ENCODE measurements around the gene ARHGAP29.

The ARHGAP29 gene

DNA sequence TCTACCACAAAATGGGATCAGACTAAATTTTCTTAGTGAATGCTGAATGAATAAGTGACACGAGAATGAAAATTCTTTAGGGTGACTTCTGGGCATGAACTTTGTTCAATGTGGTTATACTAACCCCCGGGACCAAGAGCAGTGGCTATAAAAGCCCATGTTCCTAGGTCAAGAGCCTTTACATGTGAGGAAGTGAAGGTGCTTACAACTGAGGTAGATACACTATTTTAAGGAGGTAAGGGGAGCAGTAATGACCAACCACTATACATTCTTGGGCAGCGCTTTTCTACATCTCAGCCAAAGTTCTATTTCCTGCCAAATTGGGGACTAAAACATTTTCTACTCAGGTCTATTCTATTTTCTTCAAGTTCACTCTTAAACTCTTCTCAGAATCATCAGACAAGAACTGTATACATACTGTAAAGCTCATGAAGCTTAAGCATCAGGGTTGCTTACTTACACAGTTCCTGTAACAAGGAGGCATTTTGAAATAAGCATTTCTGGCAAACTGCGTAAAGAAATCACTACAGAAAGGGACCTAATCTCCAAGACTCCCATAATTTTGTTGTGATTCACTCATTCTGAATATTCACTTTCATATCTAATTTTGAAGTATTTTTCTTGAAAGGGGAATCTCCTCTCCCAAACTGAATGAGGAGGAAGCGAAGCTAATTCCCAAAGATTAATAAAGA is 8.5 kb upstream of the ARHGAP29 start:
- TF ChIP-seq, protein P1, sequence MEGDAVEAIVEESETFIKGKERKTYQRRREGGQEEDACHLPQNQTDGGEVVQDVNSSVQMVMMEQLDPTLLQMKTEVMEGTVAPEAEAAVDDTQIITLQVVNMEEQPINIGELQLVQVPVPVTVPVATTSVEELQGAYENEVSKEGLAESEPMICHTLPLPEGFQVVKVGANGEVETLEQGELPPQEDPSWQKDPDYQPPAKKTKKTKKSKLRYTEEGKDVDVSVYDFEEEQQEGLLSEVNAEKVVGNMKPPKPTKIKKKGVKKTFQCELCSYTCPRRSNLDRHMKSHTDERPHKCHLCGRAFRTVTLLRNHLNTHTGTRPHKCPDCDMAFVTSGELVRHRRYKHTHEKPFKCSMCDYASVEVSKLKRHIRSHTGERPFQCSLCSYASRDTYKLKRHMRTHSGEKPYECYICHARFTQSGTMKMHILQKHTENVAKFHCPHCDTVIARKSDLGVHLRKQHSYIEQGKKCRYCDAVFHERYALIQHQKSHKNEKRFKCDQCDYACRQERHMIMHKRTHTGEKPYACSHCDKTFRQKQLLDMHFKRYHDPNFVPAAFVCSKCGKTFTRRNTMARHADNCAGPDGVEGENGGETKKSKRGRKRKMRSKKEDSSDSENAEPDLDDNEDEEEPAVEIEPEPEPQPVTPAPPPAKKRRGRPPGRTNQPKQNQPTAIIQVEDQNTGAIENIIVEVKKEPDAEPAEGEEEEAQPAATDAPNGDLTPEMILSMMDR (conservative IDR thresholded peaks at IDR 0.05; ENCODE audit: low read length), result no peak
- peak overlapping the region; percentile 81 for H3K4me3 ChIP-seq (ENCODE audit: low read length)
- no peak for DNase-seq (ENCODE audit: low read depth)

DNA sequence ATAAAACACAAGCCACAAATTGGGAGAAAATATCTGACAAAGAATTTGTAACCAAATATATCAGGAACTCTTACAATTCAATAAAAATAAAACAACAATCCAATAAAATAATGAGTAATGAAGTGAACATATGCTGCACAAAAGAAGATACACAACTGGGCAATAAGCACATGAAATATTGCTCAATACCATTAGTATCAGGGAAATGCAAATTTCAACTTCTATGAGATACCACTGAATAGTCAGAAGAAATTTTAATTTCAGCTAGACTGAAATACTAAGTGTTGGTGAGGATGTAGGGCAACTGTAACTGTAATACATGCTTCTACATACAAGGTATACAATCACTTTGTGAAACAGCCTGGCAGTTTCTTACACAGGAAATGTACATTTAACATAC is 7.4 kb upstream of the ARHGAP29 start:
- no peak overlapping the region for H3K4me3 ChIP-seq (ENCODE audit: low read length)
- no peak for DNase-seq (ENCODE audit: low read depth)
- TF ChIP-seq, protein P1 (conservative IDR thresholded peaks at IDR 0.05; ENCODE audit: low read length), result no peak

- TF ChIP-seq, protein P1 (conservative IDR thresholded peaks at IDR 0.05; ENCODE audit: low read length), result no peak
- no peak for DNase-seq (ENCODE audit: low read depth)
- H3K4me3 ChIP-seq (ENCODE audit: low read length), result no peak overlapping the region
Measured at GRCh38 chr1:94243665-94244064, 6.3 kb upstream of the ARHGAP29 start.

DNA sequence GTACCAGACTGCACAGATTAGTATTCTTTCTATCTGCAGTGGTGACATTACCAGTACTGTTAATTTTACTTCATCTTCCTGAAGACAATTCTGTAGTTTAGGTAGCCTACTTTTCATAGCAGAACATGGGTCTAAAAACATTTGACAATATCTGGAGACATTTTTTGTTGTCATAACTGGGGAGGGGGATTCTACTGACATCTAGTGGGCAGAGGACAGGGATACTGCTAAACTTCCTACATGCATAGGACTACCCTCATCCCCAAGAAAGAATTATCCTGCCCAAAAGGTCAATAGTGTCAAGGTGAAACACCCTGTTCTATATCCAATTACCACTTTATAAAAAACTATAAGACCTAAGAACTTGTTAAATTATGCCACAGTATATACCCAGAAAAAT is 3.4 kb upstream of the ARHGAP29 start:
- TF ChIP-seq, protein P1 (conservative IDR thresholded peaks at IDR 0.05; ENCODE audit: low read length), result peak; percentile 25
- no peak for DNase-seq (ENCODE audit: low read depth)
- no peak overlapping the region for H3K4me3 ChIP-seq (ENCODE audit: low read length)

- no peak for DNase-seq (ENCODE audit: low read depth)
- TF ChIP-seq, protein P1 (conservative IDR thresholded peaks at IDR 0.05; ENCODE audit: low read length), result no peak
- H3K4me3 ChIP-seq (ENCODE audit: low read length), result no peak overlapping the region
Measured at GRCh38 chr1:94239796-94240195, 2.4 kb upstream of the ARHGAP29 start.

- no peak overlapping the region for H3K4me3 ChIP-seq (ENCODE audit: low read length)
- TF ChIP-seq, protein P1 (conservative IDR thresholded peaks at IDR 0.05; ENCODE audit: low read length), result no peak
Measured at GRCh38 chr1:94239051-94239450, 1.7 kb upstream of the ARHGAP29 start.

DNA sequence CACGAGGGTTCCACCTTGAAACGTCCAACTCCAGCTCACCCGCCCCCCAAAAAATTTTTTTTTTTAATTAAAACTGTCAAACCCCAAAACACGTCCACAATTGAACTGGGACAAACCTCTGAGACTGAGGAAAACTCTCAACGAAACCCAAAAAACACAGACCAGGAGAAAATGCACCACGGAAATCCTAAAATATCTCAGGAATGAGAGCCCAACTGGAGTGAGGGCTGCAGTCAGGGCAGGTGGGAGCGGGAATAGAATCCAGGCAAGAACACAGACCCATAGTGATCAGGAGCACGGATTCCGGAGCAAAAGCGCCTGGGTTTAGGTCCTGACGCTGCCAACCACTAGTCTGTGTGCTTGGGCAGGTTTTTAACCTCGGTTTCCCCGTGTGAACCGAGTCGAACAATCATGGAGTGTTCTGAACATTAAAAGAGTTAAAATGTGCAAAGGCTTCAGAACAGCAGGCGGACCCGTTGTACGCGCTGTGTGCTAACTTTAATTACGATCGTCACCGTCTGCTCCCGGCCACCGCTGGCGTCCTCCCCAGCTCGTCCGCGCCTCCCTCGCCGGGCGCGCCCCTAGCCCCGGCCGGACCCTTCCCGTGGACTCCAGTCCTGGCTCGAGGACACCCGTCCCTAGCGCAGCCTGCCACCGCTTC is 624 bp downstream of the ARHGAP29 start:
- peak; percentile 43 for DNase-seq (ENCODE audit: low read depth)
- H3K4me3 ChIP-seq (ENCODE audit: low read length), result peak overlapping the region; percentile 72

More at GRCh38 chr1:94239051-94239450, 1.7 kb upstream of the ARHGAP29 start:
- no peak for DNase-seq (ENCODE audit: low read depth)

More for the DNA sequence above, 624 bp downstream of the ARHGAP29 start:
- TF ChIP-seq, protein P1 (conservative IDR thresholded peaks at IDR 0.05; ENCODE audit: low read length), result peak; percentile 42

Data from AG10803 (cell line).